TTC549 (cell line): Measurements from ENCODE around the gene THSD4.

Experiments
- FAIRE-seq: peaks from 2 replicates; lab custom pipeline; 2012; peaks lifted over from hg19 to GRCh38; lab: Jason Lieb, UNC

The THSD4 gene

GRCh38 chr15:71098920-71099319 lies 16.4 kb upstream of the THSD4 start:
- no peak for FAIRE-seq

GRCh38 chr15:71103102-71103676 lies 12.1 kb upstream of the THSD4 start:
- no peak for FAIRE-seq

DNA sequence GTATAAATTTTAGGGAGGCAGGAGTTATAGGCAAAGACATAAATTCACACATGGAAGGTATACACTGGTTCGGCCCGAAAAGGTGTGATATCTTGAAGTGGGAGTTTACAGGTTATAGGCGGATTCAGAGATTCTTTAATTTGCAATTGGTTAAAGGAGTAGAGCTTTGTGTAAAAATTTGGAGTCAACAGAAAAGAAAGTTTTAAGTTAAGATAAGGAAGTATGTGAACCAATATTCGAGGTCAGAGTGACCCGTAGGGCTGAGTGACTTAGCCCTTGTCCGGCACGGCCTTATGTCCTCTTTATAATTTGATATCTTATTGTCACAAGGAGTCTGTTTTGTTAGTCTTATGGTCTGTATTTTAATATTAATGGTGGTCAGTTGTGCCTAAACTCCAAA lies 10.6 kb upstream of the THSD4 start:
- no peak for FAIRE-seq

- no peak for FAIRE-seq
Observed at GRCh38 chr15:71105444-71105843, 9.8 kb upstream of the THSD4 start.

DNA sequence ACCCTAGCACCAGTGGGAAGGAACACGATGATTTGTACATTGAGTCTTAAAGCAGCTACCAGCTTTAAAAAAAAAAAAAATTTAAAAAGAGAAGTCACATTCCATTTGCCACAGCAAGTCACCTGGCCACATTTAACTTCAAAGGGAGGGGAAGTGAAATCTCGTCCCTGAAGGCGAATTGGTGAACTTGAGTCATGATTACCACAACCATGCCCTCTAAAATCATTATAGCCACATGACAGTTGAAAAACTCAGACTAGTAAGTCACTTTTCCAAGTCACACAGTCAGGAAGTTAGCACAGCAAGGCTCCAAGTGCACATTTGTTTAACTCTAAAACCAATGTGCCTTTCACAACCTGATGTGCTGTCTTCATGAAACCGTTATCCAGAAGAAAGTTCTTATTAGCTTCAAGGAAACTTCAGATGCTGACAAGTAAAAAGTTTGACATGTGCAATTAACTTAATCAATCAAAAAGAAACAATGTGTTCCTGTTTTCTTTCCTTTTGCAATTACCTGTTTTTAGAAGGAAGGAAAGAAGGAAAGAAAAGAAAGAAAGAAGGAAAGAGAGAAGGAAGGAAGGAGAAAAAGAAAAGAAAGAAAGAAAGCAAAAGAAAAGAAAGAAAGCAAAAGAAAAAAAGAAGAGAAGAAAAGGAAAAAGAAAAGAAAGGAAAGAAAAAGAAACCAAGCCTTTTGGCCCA lies 8.3 kb upstream of the THSD4 start:
- no peak for FAIRE-seq

DNA sequence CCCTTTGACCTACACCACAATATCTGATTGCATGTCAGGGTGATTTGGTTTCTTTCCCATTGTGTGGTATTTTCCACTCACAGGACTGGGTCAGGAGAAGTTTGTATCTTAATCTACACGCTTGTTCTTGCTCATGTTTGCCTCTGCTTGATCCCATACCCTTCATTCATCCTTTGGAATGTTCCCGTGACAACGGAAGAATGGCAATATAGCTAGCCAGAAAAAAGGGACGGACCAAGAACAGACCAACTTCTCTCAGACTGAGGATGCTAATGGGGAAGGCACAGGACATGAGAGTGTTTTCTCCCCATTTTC lies 7.8 kb upstream of the THSD4 start:
- FAIRE-seq: no peak

DNA sequence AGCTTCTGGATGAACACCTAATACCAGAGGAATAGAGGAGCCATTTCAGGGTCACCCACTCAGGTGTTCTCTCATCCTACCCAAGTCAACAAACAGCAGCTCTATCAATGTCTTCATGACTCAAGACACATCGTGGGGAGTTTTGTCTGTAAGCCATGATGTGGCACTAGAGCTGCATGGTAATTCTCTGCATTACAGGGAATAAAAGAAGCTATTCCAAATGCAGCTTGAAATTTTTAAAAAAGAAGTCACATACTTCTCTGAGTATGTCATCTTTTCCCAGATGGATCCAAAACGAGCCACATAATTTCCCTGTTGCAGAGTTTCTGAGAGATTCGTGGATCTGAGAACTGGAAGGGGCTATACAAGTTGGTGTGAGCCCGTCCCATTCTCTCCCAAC lies 6.1 kb upstream of the THSD4 start:
- no peak for FAIRE-seq

DNA sequence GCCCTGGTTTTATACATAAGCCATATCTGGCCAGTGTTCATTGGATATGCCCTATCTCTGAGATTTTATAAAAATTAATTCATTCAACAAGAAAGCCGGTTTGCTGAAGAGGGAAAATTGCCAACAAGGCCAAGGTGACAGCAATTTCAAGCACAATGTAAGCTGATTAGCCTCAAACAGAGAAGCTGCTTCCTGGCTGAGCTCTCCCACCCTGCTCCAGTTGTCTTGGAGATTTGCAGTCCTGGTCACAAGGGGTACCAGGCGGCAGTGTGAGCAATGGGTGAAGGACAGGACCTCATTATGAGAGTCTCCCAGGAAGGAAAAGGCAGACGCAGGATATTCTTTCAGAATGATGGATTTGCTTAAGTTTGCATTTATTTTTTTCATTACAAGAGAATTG lies 5.4 kb upstream of the THSD4 start:
- no peak for FAIRE-seq

- no peak for FAIRE-seq
Observed at GRCh38 chr15:71110405-71111180, 4.7 kb upstream of the THSD4 start.

GRCh38 chr15:71111181-71111565 lies 4.1 kb upstream of the THSD4 start:
- FAIRE-seq: no peak

- FAIRE-seq: no peak
Observed at GRCh38 chr15:71111950-71112349, 3.3 kb upstream of the THSD4 start.

DNA sequence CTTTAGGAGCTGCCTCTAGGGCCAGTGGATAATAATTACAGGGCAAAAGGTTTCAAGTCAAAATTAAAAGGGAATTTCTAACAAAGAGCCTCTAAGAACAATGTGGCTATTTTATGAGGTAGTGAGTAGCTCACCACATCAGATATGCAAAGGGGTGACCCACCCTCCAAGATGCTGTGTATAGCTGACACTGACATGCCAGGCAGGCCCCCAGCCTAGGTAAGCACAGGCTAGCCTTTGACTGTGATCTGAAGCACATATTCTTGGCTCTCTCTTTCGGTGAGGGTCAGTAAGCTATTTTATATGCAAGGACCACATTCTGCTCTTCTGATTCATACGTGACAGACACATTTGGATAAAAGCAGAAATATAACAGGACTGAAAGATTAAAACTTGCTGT lies 2.8 kb upstream of the THSD4 start:
- no peak for FAIRE-seq

- no peak for FAIRE-seq
Observed at GRCh38 chr15:71114066-71114680, 1.1 kb upstream of the THSD4 start.

DNA sequence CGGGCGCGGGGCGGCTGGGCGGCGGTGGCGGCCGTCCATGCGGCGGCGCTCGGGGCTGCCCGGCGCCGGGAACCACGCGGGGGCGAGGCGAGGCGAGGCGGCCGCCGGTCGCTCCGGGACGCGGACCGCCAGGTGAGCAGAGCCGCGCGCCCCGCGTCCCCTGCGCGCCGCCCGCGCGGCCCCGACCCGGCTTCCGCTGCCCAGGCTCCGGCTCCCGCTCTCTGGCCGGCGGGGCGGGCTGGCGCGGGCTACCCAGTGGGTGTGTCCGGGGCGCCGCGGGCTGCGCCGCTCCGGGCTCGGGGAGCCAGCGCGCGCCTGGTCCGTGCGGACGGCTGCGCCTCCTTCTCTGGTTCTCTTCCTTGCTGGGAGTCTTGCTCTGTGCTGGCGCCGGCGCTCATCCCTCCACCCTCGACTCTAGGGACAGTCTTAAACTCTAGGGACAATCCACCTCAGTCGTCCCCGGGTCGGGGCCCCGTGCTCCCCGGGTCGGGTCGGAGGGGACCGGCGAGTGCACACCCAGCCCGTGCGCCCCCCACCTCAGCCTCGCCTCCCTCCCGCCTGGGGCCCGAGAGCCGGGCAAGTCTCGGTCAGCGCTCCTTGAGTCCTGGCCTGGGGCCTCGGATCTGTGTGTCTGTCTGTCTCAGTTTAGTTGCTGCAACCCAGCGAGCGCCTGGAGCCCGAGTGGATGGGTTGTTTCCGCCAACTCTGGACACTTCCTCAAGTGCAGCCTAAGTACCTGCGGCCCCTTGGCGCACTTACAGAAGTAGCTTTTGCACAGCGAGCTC lies 488 bp downstream of the THSD4 start:
- FAIRE-seq: no peak

GRCh38 chr15:71116366-71116765 lies 1.1 kb downstream of the THSD4 start:
- no peak for FAIRE-seq

DNA sequence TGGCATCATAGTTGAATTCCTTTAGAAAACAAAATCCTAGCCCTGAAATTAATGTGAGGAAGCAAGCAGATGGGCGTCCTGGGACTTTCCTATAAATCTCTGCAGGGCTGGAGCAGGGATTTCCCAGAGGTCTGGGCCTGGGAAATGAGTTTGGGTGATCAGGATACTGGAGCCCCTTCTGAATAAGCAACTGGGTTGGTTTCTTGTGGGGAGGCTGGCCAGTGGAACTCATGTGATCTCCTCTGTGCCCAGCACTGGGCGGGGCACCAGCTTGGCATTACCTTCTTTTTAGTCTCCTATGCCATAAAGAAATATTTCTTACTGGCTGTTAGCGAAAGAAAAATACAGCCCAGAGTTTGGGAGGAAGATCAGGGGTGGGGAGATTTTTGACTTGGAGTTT lies 1.7 kb downstream of the THSD4 start:
- FAIRE-seq: no peak

DNA sequence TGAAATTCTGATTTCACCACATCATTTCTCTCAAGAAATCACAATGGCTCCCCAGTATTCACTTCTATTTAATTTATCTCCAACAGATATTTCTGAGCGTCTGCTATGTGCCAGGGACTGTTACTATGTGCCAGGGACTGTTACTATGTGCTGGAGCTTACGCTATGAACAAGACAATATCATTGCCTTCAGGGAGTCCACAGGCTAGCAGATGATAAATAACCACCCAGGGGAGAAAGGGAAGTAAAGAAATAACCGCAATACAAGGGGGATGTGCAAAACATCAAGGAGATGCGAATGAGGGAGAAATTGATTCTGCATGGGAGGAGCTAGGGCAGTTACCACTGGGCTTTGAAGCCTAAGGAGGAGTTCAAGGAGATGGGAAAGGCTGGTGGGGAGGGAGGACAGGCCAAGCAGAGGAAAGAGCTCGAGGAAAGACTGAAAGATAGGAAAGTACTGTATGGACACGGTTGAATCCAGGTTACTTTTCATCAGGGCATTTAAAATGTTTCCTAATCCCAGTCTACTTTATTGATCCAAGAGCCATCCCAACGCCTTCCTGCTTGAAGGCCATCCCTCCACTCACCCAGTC lies 2.5 kb downstream of the THSD4 start:
- FAIRE-seq: no peak

DNA sequence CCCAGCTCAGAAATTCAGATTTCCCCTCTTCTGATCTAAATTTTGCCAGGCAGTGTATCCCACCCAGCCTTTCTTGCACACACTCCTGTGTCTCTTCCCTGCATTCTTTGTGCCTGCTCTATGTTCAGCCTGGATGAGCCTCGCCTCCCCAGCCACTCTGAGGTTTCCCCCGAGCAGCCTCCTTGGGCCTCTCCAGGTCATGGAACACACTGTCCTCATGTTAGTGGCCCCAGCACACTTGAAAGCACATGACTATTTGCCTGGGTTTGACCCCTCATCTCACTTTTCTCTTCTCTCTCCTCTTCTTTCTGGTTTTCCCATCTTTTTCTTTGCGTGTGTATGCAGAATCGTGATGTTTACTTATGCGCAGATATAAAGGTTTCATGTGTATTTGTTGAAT lies 3.1 kb downstream of the THSD4 start:
- no peak for FAIRE-seq

DNA sequence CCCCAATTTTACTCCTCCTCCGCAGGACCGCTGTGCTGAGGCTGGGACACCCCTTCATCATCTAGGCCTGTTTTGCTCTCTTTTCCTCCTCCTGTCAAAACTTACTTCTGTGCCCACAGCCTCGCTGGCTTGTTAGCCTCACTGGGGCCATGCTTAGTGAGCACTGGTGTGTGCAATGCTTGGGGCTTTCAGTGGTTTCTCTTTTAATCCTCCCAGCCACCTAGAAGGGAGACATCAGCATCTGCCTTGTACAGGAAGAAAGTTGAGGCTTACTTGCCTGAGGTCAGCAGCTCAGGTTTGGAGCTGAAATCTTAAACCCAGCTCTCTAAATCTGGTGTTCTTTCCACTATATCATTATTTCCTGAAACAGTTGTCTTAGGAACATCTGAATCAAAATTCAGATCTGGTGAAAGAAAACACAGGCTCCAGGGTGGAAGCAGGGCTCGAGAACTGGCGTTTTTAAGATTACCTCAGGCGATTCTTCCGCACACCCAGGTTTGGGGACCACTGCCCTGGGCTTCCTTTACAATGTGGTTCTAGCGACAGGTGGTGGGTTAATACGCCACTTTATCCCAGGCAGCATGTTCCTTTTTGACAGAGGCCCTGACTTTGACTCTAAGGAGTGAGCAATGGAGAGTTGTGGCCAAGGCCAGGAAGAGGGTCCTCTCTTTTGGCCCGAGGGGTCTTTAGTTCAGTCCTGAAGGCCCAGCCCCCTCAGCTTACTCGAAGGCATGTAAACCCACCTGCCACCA lies 3.8 kb downstream of the THSD4 start:
- no peak for FAIRE-seq

DNA sequence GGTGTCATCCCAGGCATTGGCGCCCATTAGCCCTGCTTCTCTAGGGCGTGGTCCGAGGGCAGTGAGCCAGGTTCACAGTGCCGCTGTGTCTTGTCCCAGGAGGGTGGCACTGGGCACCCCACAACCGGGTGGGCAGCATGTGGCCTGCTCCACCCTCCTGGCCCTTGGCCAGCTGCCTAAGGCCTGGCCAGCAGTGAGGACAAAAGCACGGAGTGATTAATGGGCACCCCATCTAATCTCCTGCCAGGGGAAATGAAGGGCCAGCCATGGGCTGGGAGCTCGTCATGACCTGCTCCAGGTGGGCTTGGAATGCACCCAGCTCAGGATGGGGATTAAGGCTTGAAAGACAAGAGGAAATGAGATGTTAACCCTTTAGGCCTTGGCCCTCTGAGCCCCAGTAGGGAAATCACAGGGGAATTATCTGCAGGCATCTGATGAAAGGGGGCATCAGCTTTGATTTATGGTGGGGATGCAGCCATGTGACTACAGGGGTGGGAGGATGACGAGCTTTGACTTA lies 5.2 kb downstream of the THSD4 start:
- FAIRE-seq: no peak

- no peak for FAIRE-seq
Observed at GRCh38 chr15:71121442-71121841, 6.2 kb downstream of the THSD4 start.
